Heart left ventricle (tissue), 16 donors: ENCODE measurements around the gene FGF2. TPM values are rescaled to one million over a fixed set of nuclear protein-coding genes. Genes with fewer than 3 reads are reported as not detected.

Experiments
- ATAC-seq, 4 donors: fragments of 200-7000 bp; cut with Tn5 transposase; one replicate each; pipeline ENCODE4 v1.9.1; 2020 to 2022; ENCODE audit warnings: moderate library complexity in 4 of 4, mild to moderate bottlenecking in 3 of 4, moderate number of reproducible peaks in 1 of 4
- DNase-seq, 5 donors: peaks; one replicate each; pipeline ENCODE4 v3.0.0-alpha.2; 2020
- H3K27ac ChIP-seq, 12 donors: fragments of 200-600 bp; sonication (generic) in 4 of 12; one replicate each; pipeline versions ENCODE4 v1.5.0 to v1.8.0; 2016 to 2022; ENCODE audit warnings: mild to moderate bottlenecking in 2 of 12
- H3K27me3 ChIP-seq, 9 donors: fragments of 200-600 bp; sonication (generic) in 2 of 9; one replicate each; pipeline versions ENCODE4 v1.5.1 to v1.8.0; 2016 to 2022; ENCODE audit warnings: mild to moderate bottlenecking in 3 of 9
- H3K36me3 ChIP-seq, 9 donors: fragments of 200-600 bp; sonication (generic) in 2 of 9; one replicate each; pipeline versions ENCODE4 v1.5.0 to v1.8.0; 2018 to 2022; ENCODE audit warnings: mild to moderate bottlenecking in 2 of 9
- H3K4me1 ChIP-seq, 12 donors: fragments of 200-600 bp; sonication (generic) in 4 of 12; one replicate each; pipeline versions ENCODE4 v1.5.0 to v1.8.0; 2016 to 2022; ENCODE audit warnings: mild to moderate bottlenecking in 3 of 12
- H3K4me3 ChIP-seq, 12 donors: fragments of 200-600 bp; sonication (generic) in 4 of 12; one replicate each; pipeline versions ENCODE4 v1.5.0 to v1.8.0; 2017 to 2022; ENCODE audit warnings: mild to moderate bottlenecking in 9 of 12, moderate library complexity in 4 of 12
- H3K9me3 ChIP-seq, 12 donors: fragments of 200-600 bp; sonication (generic) in 4 of 12; one replicate each; pipeline versions ENCODE4 v1.5.0 to v1.8.0; 2016 to 2022; ENCODE audit warnings: mild to moderate bottlenecking in 1 of 12
- POLR2A ChIP-seq, 2 donors: fragments of 450-650 bp; IDR thresholded peaks; one replicate each; pipeline ENCODE4 v1.6.1; 2017; ENCODE audit warnings: antibody characterized with exemption in 2 of 2, mild to moderate bottlenecking in 2 of 2, moderate library complexity in 2 of 2
- WGBS, 4 donors: extraction: QIAGEN DNeasy Blood & Tissue Kit in 2 of 4; methylation state at CpG; one replicate each; pipeline versions ENCODE4 v1.1.5 to v1.1.7; 2013 to 2018; 5-methylcytosine and 5-hydroxymethylcytosine counted together
- intact Hi-C, 10 donors: fragments of 100-400 bp; cut with DNase I; formaldehyde crosslinking; loops; one replicate each; pipeline versions ENCODE4 v1.11.1 to v1.14.2; 2022
- polyA plus RNA-seq, 2 donors: library from polyadenylated mRNA; stranded (reverse); fragments of 200-250 nt; gene quantifications; one replicate each; pipeline ENCODE4 v1.2.3, GENCODE V29; 2013
- total RNA-seq, 9 donors: library from RNA; depleted of rRNA in 2 of 9; stranded (reverse); fragments of >200 nt in 2 of 9; fragmentation: NEBNext Ultra II Directional in 3 of 9; extraction: Animal tissue kit (Norgen Biotek cat#: 25700) in 3 of 9; gene quantifications; one replicate each; pipeline versions ENCODE4 v1.1.0 to v1.2.4, GENCODE V29; 2016 to 2023
- TF ChIP-seq, protein P1 (sequence below), 12 donors: fragments of 200-600 bp; sonication (generic) in 4 of 12; IDR thresholded peaks; one replicate each; pipeline versions ENCODE4 v1.5.0 to v1.8.0; 2018 to 2022; ENCODE audit warnings: antibody characterized with exemption in 12 of 12, mild to moderate bottlenecking in 5 of 12
- donor health status: ischemic (EF 13 %, LVEDD 7.1; RV severe dilation, severe dysfunction).
- donor health status: healthy with polysubstance abuse.
- donor health status: DM: no; HTN: yes; CAD: no.
- donor health status: DM: no; HTN: no; CAD: no.
- donor health status: ischemic (EF 25% LVEDD 6.9; RV normal size, moderate dysfunction).
- donor health status: ischemic (EF 25% LVEDD 5.7; RV mildly dilated, moderate dysfunction).
- donor health status: healthy.
- donor health status: DM: yes; HTN: yes; CAD: no.
- donor health status: ischemic (EF 35%, LVEDD 5.7; RV mildly dilated, moderate dysfunction).
- donor health status: nonischemic (EF 11% LVEDD 7.7; RV severe dilation, severe dysfunction).
- donor health status: DM: yes; HTN: yes; CAD: no.
- donor health status: PGD.
- donor health status: ischemic (EF 29% LVEDD 5.4; RV normal size, mild dysfunction).
- donor health status: nonischemic (EF 23%, LVEDD 6.1; RV moderate dilation, normal function).

FGF2 gene
- total and polyA plus RNA-seq, 11 donors: 2.2 to 14.4 (median 5.9) TPM

DNA sequence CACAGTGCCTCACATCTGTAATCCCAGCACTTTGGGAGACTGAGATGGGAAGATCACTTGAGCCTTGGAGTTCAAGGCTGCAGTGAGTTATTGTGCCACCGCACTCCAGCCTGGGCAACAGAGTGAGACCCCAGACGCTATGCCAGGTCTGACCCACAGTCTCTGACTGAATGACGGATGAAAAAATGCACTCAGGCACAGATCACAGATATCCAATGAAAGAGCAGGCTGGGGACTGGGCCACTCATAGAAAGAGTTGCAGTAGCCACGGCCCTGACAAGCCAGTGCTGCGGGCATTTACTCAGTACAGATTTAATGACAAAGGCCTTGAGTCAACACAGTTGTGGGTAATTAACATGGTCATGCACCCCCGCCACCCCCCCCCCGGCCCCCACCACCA, 73.1 kb downstream of the FGF2 start:
- WGBS, 4 donors: 83 to 97% (median 97%) methylated on average over 5 to 7 of the region's 7 CpGs
- Histone ChIP-seq H3K4me1 (peaks cover 0 to 6% (median 0%) of the 10 kb centered on the region in 12 donors), H3K27me3 (no peaks in the 10 kb centered on the region), H3K9me3 (no peaks in the 10 kb centered on the region), H3K36me3 (peaks cover 0 to 28% (median 0%) of the 10 kb centered on the region in 9 donors), H3K4me3 (no peak overlapping the region), H3K27ac (no peak overlapping the region)
- intact Hi-C loops: loop anchor here in 4 of 10 donors (5.0 to 10.0 kb wide), 4 partner anchors 55 to 75 kb away; partner anchors contain the start of gene FGF2 (in 2 of the 4)
- TF ChIP-seq POLR2A (IDR thresholded peaks at IDR 0.05): no peak
- TF ChIP-seq, protein P1, sequence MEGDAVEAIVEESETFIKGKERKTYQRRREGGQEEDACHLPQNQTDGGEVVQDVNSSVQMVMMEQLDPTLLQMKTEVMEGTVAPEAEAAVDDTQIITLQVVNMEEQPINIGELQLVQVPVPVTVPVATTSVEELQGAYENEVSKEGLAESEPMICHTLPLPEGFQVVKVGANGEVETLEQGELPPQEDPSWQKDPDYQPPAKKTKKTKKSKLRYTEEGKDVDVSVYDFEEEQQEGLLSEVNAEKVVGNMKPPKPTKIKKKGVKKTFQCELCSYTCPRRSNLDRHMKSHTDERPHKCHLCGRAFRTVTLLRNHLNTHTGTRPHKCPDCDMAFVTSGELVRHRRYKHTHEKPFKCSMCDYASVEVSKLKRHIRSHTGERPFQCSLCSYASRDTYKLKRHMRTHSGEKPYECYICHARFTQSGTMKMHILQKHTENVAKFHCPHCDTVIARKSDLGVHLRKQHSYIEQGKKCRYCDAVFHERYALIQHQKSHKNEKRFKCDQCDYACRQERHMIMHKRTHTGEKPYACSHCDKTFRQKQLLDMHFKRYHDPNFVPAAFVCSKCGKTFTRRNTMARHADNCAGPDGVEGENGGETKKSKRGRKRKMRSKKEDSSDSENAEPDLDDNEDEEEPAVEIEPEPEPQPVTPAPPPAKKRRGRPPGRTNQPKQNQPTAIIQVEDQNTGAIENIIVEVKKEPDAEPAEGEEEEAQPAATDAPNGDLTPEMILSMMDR (IDR thresholded peaks at IDR 0.05): no peak
- DNase-seq (no peak), ATAC-seq (no peak)

- 71 to 82% (median 75%) methylated on average over 3 of the region's 3 CpGs for WGBS, 4 donors
- Histone ChIP-seq H3K27ac (peak overlapping the region in 1 of 12 donors; percentile 13), H3K4me3 (no peak overlapping the region), H3K9me3 (no peaks in the 10 kb centered on the region), H3K27me3 (no peaks in the 10 kb centered on the region), H3K4me1 (peaks cover 0 to 6% (median 0%) of the 10 kb centered on the region in 12 donors), H3K36me3 (peaks cover 0 to 30% (median 5%) of the 10 kb centered on the region in 9 donors)
- intact Hi-C loops: loop anchor here in 1 of 10 donors (10.0 kb wide), 1 partner anchor 56 kb away; no protein-coding TSS in a partner anchor
- ATAC-seq (no peak), DNase-seq (no peak)
- TF ChIP-seq, protein P1 (IDR thresholded peaks at IDR 0.05): no peak
- no peak for TF ChIP-seq POLR2A (IDR thresholded peaks at IDR 0.05)
These were observed 73.7 kb downstream of the FGF2 start for GRCh38 chr4:122900314-122900713.

- Histone ChIP-seq H3K27me3 (no peaks in the 10 kb centered on the region), H3K27ac (no peak overlapping the region), H3K4me1 (peaks cover 0 to 6% (median 0%) of the 10 kb centered on the region in 12 donors), H3K36me3 (peaks cover 0 to 34% (median 5%) of the 10 kb centered on the region in 9 donors), H3K4me3 (no peak overlapping the region), H3K9me3 (no peaks in the 10 kb centered on the region)
- ATAC-seq (no peak), DNase-seq (no peak)
- WGBS, 4 donors: 80 to 92% (median 84%) methylated on average over 2 of the region's 2 CpGs
- TF ChIP-seq, protein P1 (IDR thresholded peaks at IDR 0.05): no peak
- TF ChIP-seq POLR2A (IDR thresholded peaks at IDR 0.05): no peak
- intact Hi-C loops: loop anchor here in 1 of 10 donors (10.0 kb wide), 1 partner anchor 57 kb away; no protein-coding TSS in a partner anchor
These were observed 74.8 kb downstream of the FGF2 start for GRCh38 chr4:122901247-122902010.

GRCh38 chr4:122903766-122904288, 77.2 kb downstream of the FGF2 start:
- ATAC-seq (no peak), DNase-seq (no peak)
- Histone ChIP-seq H3K27me3 (no peaks in the 10 kb centered on the region), H3K36me3 (peaks cover 0 to 29% (median 5%) of the 10 kb centered on the region in 9 donors), H3K4me3 (no peak overlapping the region), H3K9me3 (no peaks in the 10 kb centered on the region), H3K4me1 (no peaks in the 10 kb centered on the region), H3K27ac (no peak overlapping the region)
- TF ChIP-seq POLR2A (IDR thresholded peaks at IDR 0.05): no peak
- TF ChIP-seq, protein P1 (IDR thresholded peaks at IDR 0.05): no peak
- intact Hi-C loops: loop anchor here in 1 of 10 donors (10.0 kb wide), 1 partner anchor 59 kb away; no protein-coding TSS in a partner anchor
